Left lung (tissue), 10 donors: ENCODE measurements around the gene TLE1. TPM values are rescaled to one million over a fixed set of nuclear protein-coding genes. Genes with fewer than 3 reads are reported as not detected.

Source experiments
- ATAC-seq: fragments of 200-7000 bp; cut with Tn5 transposase; one replicate; pipeline ENCODE4 v1.9.1; 2020; ENCODE audit warnings: moderate library complexity
- DNase-seq, 4 donors: peaks; one replicate each; pipeline ENCODE4 v3.0.0-alpha.2; 2013 to 2020
- H3K27ac ChIP-seq, 2 donors: fragments of 200-600 bp; sonication (generic) in 1 of 2; one replicate each; pipeline versions ENCODE4 v1.5.0 to v1.8.0; 2020 to 2021
- H3K27me3 ChIP-seq, 2 donors: fragments of 200-600 bp; sonication (generic) in 1 of 2; one replicate each; pipeline versions ENCODE4 v1.5.0 to v1.8.0; 2020 to 2021
- H3K36me3 ChIP-seq, 2 donors: fragments of 200-600 bp; sonication (generic) in 1 of 2; one replicate each; pipeline versions ENCODE4 v1.5.0 to v1.8.0; 2020 to 2021
- H3K4me1 ChIP-seq, 2 donors: fragments of 200-600 bp; one replicate each; pipeline ENCODE4 v1.8.0; 2021
- H3K4me3 ChIP-seq, 2 donors: fragments of 200-600 bp; sonication (generic) in 1 of 2; one replicate each; pipeline versions ENCODE4 v1.5.0 to v1.8.0; 2020 to 2021; ENCODE audit warnings: mild to moderate bottlenecking in 1 of 2
- H3K9me3 ChIP-seq, 2 donors: fragments of 200-600 bp; sonication (generic) in 1 of 2; one replicate each; pipeline versions ENCODE4 v1.5.0 to v1.8.0; 2020 to 2021
- intact Hi-C, 2 donors: fragments of 100-400 bp; cut with DNase I; formaldehyde crosslinking; loops; one replicate each; pipeline versions ENCODE4 v1.11.2 to v1.14.2; 2022
- polyA plus RNA-seq, 6 donors: library from polyadenylated mRNA; unstranded; fragments of 120-200 nt; gene quantifications; one replicate each; pipeline ENCODE4 v1.2.1, GENCODE V29; 2013; ENCODE audit not compliant: insufficient read length in 6 of 6
- total RNA-seq, 2 donors: library from RNA; stranded (reverse); fragmentation: NEBNext Ultra II Directional; extraction: Animal tissue kit (Norgen Biotek cat#: 25700); gene quantifications; one replicate each; pipeline ENCODE4 v1.2.1, GENCODE V29; 2021
- TF ChIP-seq, protein P1 (sequence below), 2 donors: fragments of 200-600 bp; sonication (generic) in 1 of 2; IDR thresholded peaks; one replicate each; pipeline versions ENCODE4 v1.5.0 to v1.8.0; 2021; ENCODE audit warnings: antibody characterized with exemption in 2 of 2
- donor health status: DM: no; HTN: yes; CAD: no.
- donor health status: DM: no; HTN: no; CAD: no.

TLE1 gene
- total and polyA plus RNA-seq, 8 donors, result 15.1 to 44.3 (median 40.0) TPM

DNA sequence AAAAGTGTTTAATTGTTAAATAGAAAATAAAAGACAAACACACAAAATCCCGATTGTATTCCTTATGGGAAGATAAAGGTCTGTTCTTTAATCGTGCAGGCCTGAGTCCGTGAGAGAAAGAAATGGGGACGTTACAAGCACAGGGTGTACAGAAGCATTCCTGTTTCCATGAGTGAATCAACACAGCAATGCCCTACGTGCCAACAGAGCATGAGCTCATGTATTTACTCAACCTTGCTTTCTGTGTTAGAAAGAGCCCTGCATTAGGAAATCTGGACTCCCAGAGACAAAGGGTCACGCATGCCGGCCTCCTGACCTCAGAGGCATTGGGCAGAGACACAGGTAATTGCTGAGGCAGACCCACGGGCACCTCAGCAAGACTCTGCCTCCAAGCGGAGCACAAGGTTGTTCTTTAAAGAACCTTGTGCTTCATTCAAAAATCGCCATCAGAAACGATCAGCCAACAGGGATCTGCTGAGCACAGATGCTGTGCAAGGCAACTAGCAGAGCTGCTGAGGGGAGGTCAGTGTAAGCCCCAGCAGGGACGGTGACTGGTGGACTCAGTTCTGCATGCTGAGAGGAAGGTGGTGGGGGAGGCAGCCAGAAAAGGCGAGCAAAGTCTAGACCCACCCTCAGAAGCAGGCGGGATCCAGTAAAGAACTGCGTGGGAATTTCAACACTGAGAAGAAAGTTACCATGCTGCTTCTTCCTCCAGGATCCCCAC is 101.0 kb downstream of the TLE1 start:
- no peaks in the 10 kb centered on the region for H3K9me3 ChIP-seq
- H3K4me1 ChIP-seq, result peaks cover 0 to 9% of the 10 kb centered on the region in 2 donors
- ATAC-seq, result peak; percentile 96
- peak in 2 of 4 donors; percentile 49 to 72 for DNase-seq
- intact Hi-C loops, result no loop called here
- no peaks in the 10 kb centered on the region for H3K27me3 ChIP-seq
- H3K27ac ChIP-seq, result no peak overlapping the region
- H3K36me3 ChIP-seq, result peaks cover 0 to 66% of the 10 kb centered on the region in 2 donors
- H3K4me3 ChIP-seq, result no peak overlapping the region
- TF ChIP-seq, protein P1, sequence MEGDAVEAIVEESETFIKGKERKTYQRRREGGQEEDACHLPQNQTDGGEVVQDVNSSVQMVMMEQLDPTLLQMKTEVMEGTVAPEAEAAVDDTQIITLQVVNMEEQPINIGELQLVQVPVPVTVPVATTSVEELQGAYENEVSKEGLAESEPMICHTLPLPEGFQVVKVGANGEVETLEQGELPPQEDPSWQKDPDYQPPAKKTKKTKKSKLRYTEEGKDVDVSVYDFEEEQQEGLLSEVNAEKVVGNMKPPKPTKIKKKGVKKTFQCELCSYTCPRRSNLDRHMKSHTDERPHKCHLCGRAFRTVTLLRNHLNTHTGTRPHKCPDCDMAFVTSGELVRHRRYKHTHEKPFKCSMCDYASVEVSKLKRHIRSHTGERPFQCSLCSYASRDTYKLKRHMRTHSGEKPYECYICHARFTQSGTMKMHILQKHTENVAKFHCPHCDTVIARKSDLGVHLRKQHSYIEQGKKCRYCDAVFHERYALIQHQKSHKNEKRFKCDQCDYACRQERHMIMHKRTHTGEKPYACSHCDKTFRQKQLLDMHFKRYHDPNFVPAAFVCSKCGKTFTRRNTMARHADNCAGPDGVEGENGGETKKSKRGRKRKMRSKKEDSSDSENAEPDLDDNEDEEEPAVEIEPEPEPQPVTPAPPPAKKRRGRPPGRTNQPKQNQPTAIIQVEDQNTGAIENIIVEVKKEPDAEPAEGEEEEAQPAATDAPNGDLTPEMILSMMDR (IDR thresholded peaks at IDR 0.05), result no peak

DNA sequence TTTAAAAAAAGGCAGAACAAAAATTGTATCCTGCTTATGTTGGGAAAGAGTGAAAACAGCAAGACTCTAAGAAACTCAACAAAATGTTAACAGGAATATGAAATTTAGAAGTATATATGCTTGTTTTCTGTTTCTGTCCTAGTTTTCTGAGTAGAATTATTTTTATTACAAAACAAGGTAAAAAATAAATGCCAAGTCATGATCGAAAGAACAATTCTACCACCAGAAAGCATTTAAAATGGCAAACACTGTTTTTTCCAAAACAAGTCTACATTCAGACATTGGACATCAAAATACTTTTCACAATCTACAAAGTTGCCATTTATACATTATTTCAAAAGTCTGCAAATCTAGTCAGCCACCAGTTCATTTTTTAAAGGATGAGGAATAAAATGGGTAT is 102.6 kb downstream of the TLE1 start:
- H3K4me3 ChIP-seq, result no peak overlapping the region
- H3K27me3 ChIP-seq, result no peaks in the 10 kb centered on the region
- H3K9me3 ChIP-seq, result no peaks in the 10 kb centered on the region
- no peak for DNase-seq
- no peaks in the 10 kb centered on the region for H3K4me1 ChIP-seq
- H3K27ac ChIP-seq, result no peak overlapping the region
- TF ChIP-seq, protein P1 (IDR thresholded peaks at IDR 0.05), result no peak
- H3K36me3 ChIP-seq, result peaks cover 0 to 64% of the 10 kb centered on the region in 2 donors
- ATAC-seq, result no peak
- intact Hi-C loops, result no loop called here

DNA sequence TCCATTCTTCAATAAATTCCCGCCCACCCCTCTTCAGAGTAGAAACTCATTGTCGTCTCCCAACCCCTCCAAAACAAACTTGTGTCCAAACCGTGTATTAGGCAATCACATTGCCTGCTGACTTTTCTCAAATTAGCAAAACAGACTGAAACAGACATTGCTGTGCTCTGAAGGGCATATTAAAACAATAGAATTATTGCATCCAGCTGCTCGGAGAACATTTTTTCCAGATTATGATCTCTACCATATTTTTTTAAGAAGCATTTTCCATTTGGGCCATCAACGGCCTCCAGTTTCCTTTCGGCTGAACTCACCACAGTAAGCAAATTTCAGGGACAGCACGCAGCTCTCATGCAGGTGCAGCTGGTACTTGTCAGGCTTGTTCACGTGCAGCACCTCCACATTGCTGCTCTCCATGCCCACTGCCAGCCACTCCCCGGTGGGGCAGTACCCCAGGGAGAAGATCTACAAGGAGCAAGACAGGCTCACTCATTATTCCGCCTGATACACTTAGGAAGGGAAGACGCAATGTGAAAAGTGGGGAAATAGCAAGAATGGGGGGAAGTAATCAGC is 104.1 kb downstream of the TLE1 start:
- Histone ChIP-seq H3K27ac (no peak overlapping the region), H3K9me3 (no peaks in the 10 kb centered on the region), H3K27me3 (no peaks in the 10 kb centered on the region), H3K4me3 (no peak overlapping the region), H3K36me3 (peaks cover 0 to 61% of the 10 kb centered on the region in 2 donors), H3K4me1 (no peaks in the 10 kb centered on the region)
- intact Hi-C loops, result no loop called here
- DNase-seq, result no peak
- TF ChIP-seq, protein P1 (IDR thresholded peaks at IDR 0.05), result no peak
- ATAC-seq, result no peak

DNA sequence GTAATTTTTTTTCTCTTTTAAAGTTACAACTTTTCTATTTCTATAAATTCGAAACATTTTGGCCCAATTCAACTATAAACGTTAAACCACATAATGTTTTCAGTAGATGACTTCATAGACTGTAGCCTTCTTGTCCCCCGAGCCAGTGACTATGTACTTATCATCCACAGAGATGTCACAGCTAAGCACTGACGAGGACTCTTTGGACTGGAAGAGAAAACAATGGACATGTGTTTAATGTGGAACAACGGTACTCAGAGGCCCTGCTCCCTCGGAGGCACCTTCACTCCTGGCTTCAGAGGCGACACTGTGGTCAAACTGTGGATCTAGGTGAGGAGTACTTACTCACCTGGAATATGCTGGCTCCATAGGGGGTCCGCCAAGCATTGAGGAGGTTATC is 105.2 kb downstream of the TLE1 start:
- Histone ChIP-seq H3K36me3 (peaks cover 0 to 50% of the 10 kb centered on the region in 2 donors), H3K27ac (no peak overlapping the region), H3K4me1 (no peaks in the 10 kb centered on the region), H3K27me3 (no peaks in the 10 kb centered on the region), H3K4me3 (no peak overlapping the region), H3K9me3 (no peaks in the 10 kb centered on the region)
- intact Hi-C loops, result no loop called here
- ATAC-seq, result no peak
- DNase-seq, result no peak
- TF ChIP-seq, protein P1 (IDR thresholded peaks at IDR 0.05), result no peak

DNA sequence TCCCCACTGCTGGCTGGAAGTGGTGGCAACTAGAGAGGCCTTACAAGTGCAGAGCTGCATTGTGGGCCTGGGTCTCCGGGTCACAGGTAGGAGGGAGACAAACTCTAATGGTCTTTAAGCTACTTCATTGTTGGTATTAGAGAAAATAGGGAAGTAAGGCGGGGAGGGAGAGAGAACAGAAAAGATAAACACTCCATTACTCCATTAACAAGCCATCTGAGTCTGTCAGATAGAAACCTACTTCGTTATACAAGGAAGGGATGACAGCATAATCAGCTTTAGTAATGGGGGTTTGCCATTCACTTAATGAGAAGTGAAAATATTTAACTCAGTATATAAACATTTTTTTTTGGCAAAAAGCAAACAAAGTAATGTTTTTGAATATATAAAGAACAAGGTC is 107.4 kb downstream of the TLE1 start:
- no peak overlapping the region for H3K27ac ChIP-seq
- ATAC-seq, result no peak
- intact Hi-C loops, result no loop called here

More for the DNA sequence above, 107.4 kb downstream of the TLE1 start:
- Histone ChIP-seq H3K27me3 (no peaks in the 10 kb centered on the region), H3K4me3 (no peak overlapping the region), H3K4me1 (no peaks in the 10 kb centered on the region), H3K9me3 (no peaks in the 10 kb centered on the region), H3K36me3 (peaks cover 0 to 40% of the 10 kb centered on the region in 2 donors)
- DNase-seq, result no peak
- TF ChIP-seq, protein P1 (IDR thresholded peaks at IDR 0.05), result no peak
